ENCODE data around the gene GLRX.

The GLRX gene

DNA sequence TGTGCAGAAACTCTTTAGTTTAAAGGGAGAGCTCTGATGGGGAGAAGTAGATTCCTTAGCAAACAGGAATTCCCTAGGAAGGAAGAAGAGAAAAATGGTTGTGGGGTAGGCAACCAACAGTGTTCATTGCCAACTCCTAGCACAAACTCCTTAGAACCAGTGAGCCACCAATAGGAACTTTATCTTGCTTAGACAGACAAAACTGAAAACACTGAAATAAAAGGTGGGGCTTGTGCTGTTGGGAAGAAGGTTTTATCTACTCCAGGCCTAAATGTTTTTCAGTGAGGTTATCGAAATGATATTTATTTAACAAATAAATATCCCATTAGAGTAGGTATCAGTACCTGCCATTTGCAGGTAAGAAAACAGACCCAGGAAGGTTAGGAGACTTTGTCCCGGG lies 7.7 kb upstream of the GLRX start:
- intact Hi-C loops (cut with DNase I; ENCODE audit: low total_unique reads) = no loop called here
- H3K9me3 ChIP-seq = no peaks in the 10 kb centered on the region
- H3K36me3 ChIP-seq = no peaks in the 10 kb centered on the region
- H3K4me1 ChIP-seq = peaks cover 0 to 7% (median 2%) of the 10 kb centered on the region in 4 donors
- no peak for DNase-seq
- no peaks in the 10 kb centered on the region for H3K27me3 ChIP-seq
- no peak overlapping the region for H3K27ac ChIP-seq
- no peak overlapping the region for H3K4me3 ChIP-seq
- TF ChIP-seq CTCF (IDR thresholded peaks at IDR 0.05) = no peak

DNA sequence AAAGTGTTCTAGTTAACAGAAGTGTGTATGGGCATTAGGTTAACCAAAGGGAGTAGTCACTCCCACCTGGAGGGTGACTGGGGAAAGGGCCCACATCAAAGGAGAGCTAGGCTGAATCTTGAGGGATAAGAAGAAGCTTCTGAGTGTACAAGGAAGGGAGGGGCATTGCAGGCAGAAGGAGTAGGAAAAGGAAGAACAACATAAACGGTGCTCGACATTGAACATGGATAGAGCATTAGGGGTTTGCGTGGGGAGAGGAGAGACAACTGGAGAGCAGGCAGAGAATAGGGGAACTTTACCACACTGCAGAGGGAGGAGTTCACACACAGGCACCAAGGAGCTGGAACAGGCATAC lies 5.3 kb upstream of the GLRX start:
- intact Hi-C loops (cut with DNase I; ENCODE audit: low total_unique reads) = no loop called here
- DNase-seq = no peak
- Histone ChIP-seq H3K4me1 (peaks cover 2 to 18% (median 16%) of the 10 kb centered on the region in 4 donors), H3K27me3 (no peaks in the 10 kb centered on the region), H3K9me3 (no peaks in the 10 kb centered on the region), H3K36me3 (no peaks in the 10 kb centered on the region), H3K4me3 (no peak overlapping the region), H3K27ac (no peak overlapping the region)
- no peak for TF ChIP-seq CTCF (IDR thresholded peaks at IDR 0.05)

DNA sequence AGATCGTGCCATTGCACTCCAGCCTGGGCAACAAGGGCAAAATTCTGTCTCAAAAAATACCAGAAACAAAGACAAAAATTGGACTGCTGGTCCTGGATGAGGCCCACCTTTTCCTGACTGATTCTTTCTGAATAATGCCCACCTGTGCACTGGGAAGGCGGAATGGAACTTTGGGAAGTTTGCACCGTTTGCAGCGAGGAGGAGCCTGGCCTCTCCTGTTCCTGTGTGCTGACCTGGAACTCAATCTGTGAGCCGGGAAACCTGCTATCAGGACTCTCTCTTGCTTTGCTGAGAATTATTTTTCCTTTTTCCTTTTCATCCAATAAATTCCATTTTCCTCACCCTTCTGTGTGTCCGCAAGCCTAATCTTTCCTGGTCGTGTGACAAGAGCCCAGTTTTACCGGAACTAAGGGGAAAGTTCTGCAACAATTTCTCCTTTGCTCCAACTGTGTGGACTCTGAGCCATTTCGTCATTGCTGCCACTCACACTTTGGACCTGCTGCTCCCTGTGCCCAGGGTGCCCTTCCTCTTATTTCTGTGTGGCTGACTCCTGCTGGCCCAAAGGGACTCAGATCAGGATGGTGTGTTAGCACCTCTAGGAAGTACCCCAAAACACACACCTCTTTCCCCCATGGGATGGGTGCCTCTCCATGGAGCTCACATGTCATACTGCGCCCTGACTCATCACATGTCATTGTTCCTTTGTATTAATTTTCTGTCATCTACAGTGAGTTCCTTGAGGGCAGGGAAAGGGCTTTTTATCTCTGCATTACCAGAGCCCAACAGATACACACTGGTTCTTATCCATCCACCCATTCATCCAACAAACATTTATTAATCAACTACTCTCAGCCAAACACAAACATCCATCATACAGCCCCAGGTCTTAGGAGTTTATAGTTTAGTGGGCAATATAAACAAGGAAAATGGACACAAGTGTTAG lies 4.7 kb upstream of the GLRX start:
- Histone ChIP-seq H3K4me3 (no peak overlapping the region), H3K27ac (no peak overlapping the region), H3K27me3 (no peaks in the 10 kb centered on the region), H3K36me3 (no peaks in the 10 kb centered on the region), H3K4me1 (peaks cover 3 to 20% (median 16%) of the 10 kb centered on the region in 4 donors), H3K9me3 (no peaks in the 10 kb centered on the region)
- DNase-seq = no peak
- TF ChIP-seq CTCF (IDR thresholded peaks at IDR 0.05) = no peak
- intact Hi-C loops (cut with DNase I; ENCODE audit: low total_unique reads) = no loop called here

- TF ChIP-seq CTCF (IDR thresholded peaks at IDR 0.05) = no peak
- Histone ChIP-seq H3K36me3 (no peaks in the 10 kb centered on the region), H3K9me3 (no peaks in the 10 kb centered on the region), H3K4me1 (peaks cover 3 to 32% (median 22%) of the 10 kb centered on the region in 4 donors), H3K27me3 (no peaks in the 10 kb centered on the region), H3K27ac (no peak overlapping the region), H3K4me3 (no peak overlapping the region)
- intact Hi-C loops (cut with DNase I; ENCODE audit: low total_unique reads) = no loop called here
- no peak for DNase-seq
These were observed 3.0 kb upstream of the GLRX start for GRCh38 chr5:95825495-95825894.

DNA sequence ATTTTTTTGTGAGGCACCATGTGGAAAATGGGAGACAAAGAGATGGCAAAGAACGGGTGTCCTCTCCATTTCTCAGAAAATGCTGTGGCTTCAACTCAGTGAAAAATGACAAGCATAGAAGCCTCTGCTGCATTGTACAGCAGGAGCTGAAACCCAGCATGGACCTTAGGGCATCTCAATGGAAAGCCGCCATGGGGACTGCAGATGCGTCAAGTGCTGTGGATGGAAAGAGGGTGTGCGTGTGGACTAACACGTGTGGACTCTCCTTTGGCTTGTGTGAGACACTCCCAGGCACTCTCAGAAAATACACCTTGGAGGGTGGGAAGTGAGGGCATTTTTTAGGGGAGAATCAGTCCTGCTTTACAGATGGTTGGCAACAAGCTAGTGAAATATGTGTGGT lies 2.2 kb upstream of the GLRX start:
- Histone ChIP-seq H3K4me1 (peaks cover 3 to 40% (median 22%) of the 10 kb centered on the region in 4 donors), H3K27me3 (no peaks in the 10 kb centered on the region), H3K4me3 (no peak overlapping the region), H3K27ac (peak overlapping the region; percentile 77 to 87), H3K9me3 (no peaks in the 10 kb centered on the region), H3K36me3 (no peaks in the 10 kb centered on the region)
- no peak for DNase-seq
- intact Hi-C loops (cut with DNase I; ENCODE audit: low total_unique reads) = no loop called here
- TF ChIP-seq CTCF (IDR thresholded peaks at IDR 0.05) = no peak

Data from tibial artery (tissue), 4 donors.